Astrocyte of the cerebellum (primary cell): ENCODE results near the gene CCT6B.
"Not testable (repeated sequence)": the region's sequence is repeated elsewhere in the genome, so short reads cannot be mapped to it uniquely, and the experiment has no call there.

Experiments used
- DNase-seq: peaks from one replicate; pipeline ENCODE4 v3.0.0-alpha.2; 2011; ENCODE audit warnings: low read depth
- H3K4me3 ChIP-seq: 2 replicates; pipeline ENCODE4 v1.5.1; 2011; ENCODE audit warnings: mild to moderate bottlenecking, low read depth, low read length, moderate library complexity
- in situ Hi-C: cut with HindIII; loops from 2 replicates; pipeline ENCODE4 v1.10.0; 2017; ENCODE audit warnings: low sequenced_read_pairs
- TF ChIP-seq, protein P1 (sequence below): IDR thresholded peaks from 2 replicates; pipeline ENCODE4 v1.5.1; 2012; ENCODE audit warnings: low read length, low read depth, moderate library complexity, mild to moderate bottlenecking; ENCODE audit errors: missing control alignments

The CCT6B gene

GRCh38 chr17:34974179-34974578 lies 12.9 kb upstream of the CCT6B start:
- DNase-seq, result no peak
- TF ChIP-seq, protein P1, sequence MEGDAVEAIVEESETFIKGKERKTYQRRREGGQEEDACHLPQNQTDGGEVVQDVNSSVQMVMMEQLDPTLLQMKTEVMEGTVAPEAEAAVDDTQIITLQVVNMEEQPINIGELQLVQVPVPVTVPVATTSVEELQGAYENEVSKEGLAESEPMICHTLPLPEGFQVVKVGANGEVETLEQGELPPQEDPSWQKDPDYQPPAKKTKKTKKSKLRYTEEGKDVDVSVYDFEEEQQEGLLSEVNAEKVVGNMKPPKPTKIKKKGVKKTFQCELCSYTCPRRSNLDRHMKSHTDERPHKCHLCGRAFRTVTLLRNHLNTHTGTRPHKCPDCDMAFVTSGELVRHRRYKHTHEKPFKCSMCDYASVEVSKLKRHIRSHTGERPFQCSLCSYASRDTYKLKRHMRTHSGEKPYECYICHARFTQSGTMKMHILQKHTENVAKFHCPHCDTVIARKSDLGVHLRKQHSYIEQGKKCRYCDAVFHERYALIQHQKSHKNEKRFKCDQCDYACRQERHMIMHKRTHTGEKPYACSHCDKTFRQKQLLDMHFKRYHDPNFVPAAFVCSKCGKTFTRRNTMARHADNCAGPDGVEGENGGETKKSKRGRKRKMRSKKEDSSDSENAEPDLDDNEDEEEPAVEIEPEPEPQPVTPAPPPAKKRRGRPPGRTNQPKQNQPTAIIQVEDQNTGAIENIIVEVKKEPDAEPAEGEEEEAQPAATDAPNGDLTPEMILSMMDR, result no peak
- H3K4me3 ChIP-seq, result no peak overlapping the region
- in situ Hi-C loops, result no loop called here

GRCh38 chr17:34958438-34958837 lies 2.8 kb downstream of the CCT6B start:
- in situ Hi-C loops, result no loop called here

GRCh38 chr17:34950780-34951179 lies 10.5 kb downstream of the CCT6B start:
- in situ Hi-C loops, H3K4me3 ChIP-seq, DNase-seq: not testable (repeated sequence)

More at GRCh38 chr17:34958438-34958837, 2.8 kb downstream of the CCT6B start:
- H3K4me3 ChIP-seq, result no peak overlapping the region
- TF ChIP-seq, protein P1, result no peak
- no peak for DNase-seq

GRCh38 chr17:34930283-34930682 lies 31.0 kb downstream of the CCT6B start:
- in situ Hi-C loops, result no loop called here
- no peak overlapping the region for H3K4me3 ChIP-seq
- TF ChIP-seq, protein P1, result no peak
- DNase-seq, result no peak

GRCh38 chr17:34926661-34927060 lies 34.6 kb downstream of the CCT6B start:
- H3K4me3 ChIP-seq, result no peak overlapping the region
- TF ChIP-seq, protein P1, result no peak
- in situ Hi-C loops, result no loop called here
- DNase-seq, result no peak

- DNase-seq, result no peak
- TF ChIP-seq, protein P1, result no peak
- in situ Hi-C loops, result no loop called here
- no peak overlapping the region for H3K4me3 ChIP-seq
Measured at GRCh38 chr17:34920676-34921075, 40.6 kb downstream of the CCT6B start.

DNA sequence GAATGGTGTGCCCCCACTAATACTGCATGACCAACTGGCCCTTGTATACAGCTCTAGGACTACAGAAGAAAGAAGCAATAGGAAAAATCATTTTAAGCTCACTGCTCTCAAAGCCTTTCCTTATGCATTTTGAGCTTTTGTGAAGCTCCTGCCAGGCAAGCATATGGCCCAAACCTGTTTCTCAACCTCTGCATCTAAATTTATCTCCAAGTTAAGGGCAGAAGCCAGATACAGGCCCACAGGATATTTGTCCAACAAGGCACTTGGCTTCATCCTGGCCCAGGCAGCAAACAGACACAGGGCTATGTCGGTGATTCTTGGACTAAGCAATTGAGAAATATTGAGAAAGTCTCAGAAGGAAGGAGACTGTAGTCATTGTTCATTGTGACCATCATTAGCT lies 43.9 kb downstream of the CCT6B start:
- in situ Hi-C loops, result no loop called here
- no peak overlapping the region for H3K4me3 ChIP-seq
- DNase-seq, result no peak
- TF ChIP-seq, protein P1, result no peak
